Karpas-422 (cell line): ENCODE measurements around the gene SMIM35. TPM values are rescaled to one million over a fixed set of nuclear protein-coding genes. Genes with fewer than 3 reads are reported as not detected.

ENCODE experiments used
- DNase-seq: peaks from one replicate; pipeline ENCODE4 v3.0.0-alpha.2; 2015
- H2AFZ ChIP-seq: fragments of 200-600 bp; sonication (generic); 2 replicates; pipeline ENCODE4 v1.6.1; 2014; ENCODE audit warnings: antibody characterized with exemption, low read length, mixed read lengths
- H3K27ac ChIP-seq: fragments of 200-600 bp; sonication (generic); 2 replicates; pipeline ENCODE4 v1.5.1; 2014; ENCODE audit warnings: mild to moderate bottlenecking, low read length, moderate library complexity
- H3K27me3 ChIP-seq: fragments of 200-600 bp; sonication (generic); 2 replicates; pipeline ENCODE4 v1.6.1; 2014; ENCODE audit warnings: low read length, mixed read lengths
- H3K36me3 ChIP-seq: fragments of 200-600 bp; sonication (generic); 2 replicates; pipeline ENCODE4 v1.6.1; 2014; ENCODE audit warnings: low read length, mixed read lengths; ENCODE audit not compliant: insufficient read depth
- H3K4me1 ChIP-seq: fragments of 200-600 bp; sonication (generic); 2 replicates; pipeline ENCODE4 v1.6.1; 2014; ENCODE audit warnings: mild to moderate bottlenecking, low read length, mixed read lengths
- H3K4me2 ChIP-seq: fragments of 200-600 bp; sonication (generic); 2 replicates; pipeline ENCODE4 v1.6.1; 2014; ENCODE audit warnings: low read length, low read depth, mild to moderate bottlenecking; ENCODE audit not compliant: poor library complexity, severe bottlenecking
- H3K4me3 ChIP-seq: fragments of 200-600 bp; sonication (generic); 2 replicates; pipeline ENCODE4 v1.5.1; 2014; ENCODE audit warnings: mild to moderate bottlenecking, antibody characterized with exemption, low read length, mixed read lengths
- H3K79me2 ChIP-seq: fragments of 200-600 bp; sonication (generic); 2 replicates; pipeline ENCODE4 v1.6.1; 2014; ENCODE audit warnings: mild to moderate bottlenecking, low read length, mixed read lengths
- H3K9ac ChIP-seq: fragments of 200-600 bp; sonication (generic); 2 replicates; pipeline ENCODE4 v1.6.0; 2014; ENCODE audit warnings: low read length
- H3K9me2 ChIP-seq: fragments of 200-600 bp; sonication (generic), shearing (Covaris generic); replicated peaks from 2 replicates; pipeline ENCODE4 v1.6.0; 2014; ENCODE audit warnings: mild to moderate bottlenecking, low read length, moderate library complexity; ENCODE audit not compliant: insufficient read depth
- H3K9me3 ChIP-seq: fragments of 300-700, 200-600 bp; sonication (generic); 2 replicates; pipeline ENCODE4 v1.6.1; 2014; ENCODE audit warnings: low read length, mixed read lengths
- H4K20me1 ChIP-seq: fragments of 200-600 bp; sonication (generic); 2 replicates; pipeline ENCODE4 v1.6.1; 2014; ENCODE audit warnings: mild to moderate bottlenecking, antibody characterized with exemption, low read length, low read depth; ENCODE audit not compliant: insufficient read depth
- total RNA-seq: library from RNA; depleted of rRNA; stranded (reverse); fragments of >200 nt; shearing (Covaris generic); gene quantifications from 2 replicates; pipeline ENCODE4 v1.2.3, GENCODE V29; 2014; ENCODE audit warnings: low replicate concordance; rRNA removed

The SMIM35 gene
- total RNA-seq = 0.04 TPM in 1 of 2 replicates, not detected in the other

DNA sequence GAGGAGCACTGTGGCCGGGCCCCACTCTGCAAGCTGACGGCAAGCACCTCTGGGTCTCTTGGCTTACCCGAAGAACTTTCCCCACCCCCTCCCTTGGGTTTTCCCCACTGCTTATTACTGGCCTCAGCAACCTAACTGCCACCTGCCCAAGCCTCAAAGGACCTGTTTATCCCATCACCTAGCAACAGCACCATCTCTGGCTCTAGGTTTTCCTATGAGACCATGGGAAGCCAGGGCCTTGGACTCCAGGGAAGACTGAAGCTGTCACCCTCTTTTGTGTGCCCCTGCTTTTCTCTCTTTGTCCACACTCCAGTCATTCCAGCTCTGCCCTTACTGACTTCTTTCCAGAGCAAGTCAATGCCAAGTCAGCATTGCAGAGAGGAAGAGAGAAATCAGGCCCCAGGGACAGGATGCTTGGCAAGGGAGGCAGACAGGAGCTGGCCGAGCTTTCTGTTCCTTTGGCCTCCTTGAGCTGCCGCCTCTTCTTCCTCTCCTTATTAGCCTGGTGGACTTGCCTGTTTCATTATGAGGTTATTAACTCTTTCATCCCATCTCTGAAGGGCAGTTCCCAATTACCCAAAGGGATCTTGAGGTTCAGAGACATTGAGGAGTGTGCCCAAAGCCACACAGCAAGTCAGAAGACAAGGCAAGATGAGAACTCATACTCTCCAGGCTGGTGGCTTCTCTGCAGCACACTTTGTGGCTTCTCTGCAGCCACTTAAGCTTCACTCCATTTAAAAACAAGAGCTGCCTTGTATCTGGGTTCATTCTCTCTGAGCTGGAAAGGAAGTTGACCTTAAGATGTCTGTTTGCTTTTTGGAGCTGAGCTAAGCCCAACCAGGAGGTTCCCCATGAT is at the start of gene SMIM35:
SMIM35 (minus strand) TSS at position 51 of the 856 bp plus-strand sequence. CDS start 206 bp downstream, outside the sequence.
- no peaks in the 10 kb centered on the region for H3K9me3 ChIP-seq
- no peak within 1 kb of the TSS for H3K4me3 ChIP-seq
- no peaks in the 10 kb centered on the region for H3K36me3 ChIP-seq
- H3K9ac ChIP-seq = no peak within 1 kb of the TSS
- H3K27me3 ChIP-seq = no peaks in the 10 kb centered on the region
- no peaks in the 10 kb centered on the region for H3K79me2 ChIP-seq
- no peaks in the 10 kb centered on the region for H3K4me1 ChIP-seq
- no peak for DNase-seq
- no peaks in the 10 kb centered on the region for H4K20me1 ChIP-seq
- H3K27ac ChIP-seq = no peak within 1 kb of the TSS
- H3K9me2 ChIP-seq = no peaks in the 10 kb centered on the region
- no peak within 1 kb of the TSS for H2AFZ ChIP-seq
- H3K4me2 ChIP-seq = no peak within 1 kb of the TSS

- Histone ChIP-seq H3K27me3 (no peaks in the 10 kb centered on the region), H3K4me2 (no peak overlapping the region), H3K4me3 (no peak overlapping the region), H3K27ac (no peak overlapping the region), H3K36me3 (no peaks in the 10 kb centered on the region), H3K9me2 (no peaks in the 10 kb centered on the region), H2AFZ (no peak overlapping the region), H3K9ac (no peak overlapping the region), H4K20me1 (no peaks in the 10 kb centered on the region), H3K9me3 (no peaks in the 10 kb centered on the region), H3K4me1 (no peaks in the 10 kb centered on the region), H3K79me2 (no peaks in the 10 kb centered on the region)
- DNase-seq = no peak
These were observed 49.6 kb upstream of the SMIM35 start for GRCh38 chr11:118136341-118136740.

DNA sequence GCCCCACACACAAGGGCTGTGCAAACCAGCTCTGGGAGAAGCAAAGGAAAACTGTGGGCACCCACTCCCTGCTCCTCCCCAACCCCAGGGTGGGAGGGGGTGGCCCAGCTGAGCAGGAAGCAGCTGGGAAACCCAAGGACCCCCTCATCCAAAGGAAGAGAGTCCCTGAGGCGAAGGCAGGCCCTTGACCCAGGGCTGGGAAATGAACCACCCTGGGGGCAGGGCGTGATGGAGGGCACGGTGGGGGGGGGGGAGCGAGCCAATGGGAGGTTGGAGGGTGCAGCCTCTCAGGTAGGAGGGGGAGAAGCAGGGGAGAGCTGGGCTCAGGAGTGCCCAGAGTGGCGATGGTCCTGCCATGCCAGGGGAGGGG is 49.0 kb upstream of the SMIM35 start:
- Histone ChIP-seq H3K36me3 (no peaks in the 10 kb centered on the region), H3K9me3 (no peaks in the 10 kb centered on the region), H3K4me3 (no peak overlapping the region), H4K20me1 (no peaks in the 10 kb centered on the region), H3K4me1 (no peaks in the 10 kb centered on the region), H2AFZ (no peak overlapping the region), H3K27me3 (no peaks in the 10 kb centered on the region), H3K9ac (no peak overlapping the region), H3K27ac (no peak overlapping the region), H3K4me2 (no peak overlapping the region), H3K79me2 (no peaks in the 10 kb centered on the region), H3K9me2 (no peaks in the 10 kb centered on the region)
- no peak for DNase-seq

DNA sequence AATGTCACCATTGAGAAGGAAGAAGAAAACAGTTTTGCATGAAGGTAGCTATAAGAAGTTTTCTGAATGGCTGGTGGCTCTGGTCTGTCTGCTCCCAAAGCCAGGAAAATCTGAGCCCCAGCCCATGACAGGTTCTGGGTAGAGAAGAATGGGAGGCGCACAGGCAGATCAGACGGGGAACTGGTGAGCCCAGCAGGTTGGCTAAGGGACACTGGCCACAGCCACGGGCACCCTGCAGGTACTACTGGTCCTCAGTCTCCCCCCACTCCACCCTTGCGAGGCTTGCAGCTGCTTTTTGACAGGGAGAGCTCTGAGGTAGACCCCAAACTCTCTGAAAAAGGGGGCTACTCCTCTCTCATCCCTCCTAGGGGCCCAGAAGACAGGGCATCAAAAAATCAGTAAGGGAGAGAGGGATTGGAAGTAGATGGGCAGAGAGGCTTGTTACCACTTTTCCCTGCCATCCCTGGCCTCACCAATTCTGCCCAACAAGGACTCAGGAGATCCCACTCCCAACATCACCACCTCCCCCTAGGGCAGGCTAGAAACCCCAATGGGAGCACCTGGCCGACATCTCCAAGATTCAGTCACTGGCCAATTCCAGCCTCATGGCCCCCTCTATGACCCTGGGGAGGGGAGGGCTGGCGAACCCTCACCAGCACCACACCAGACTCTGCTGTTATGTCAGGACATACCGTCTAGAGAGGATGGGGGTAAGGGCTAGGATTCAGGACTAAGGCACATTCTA is 48.5 kb upstream of the SMIM35 start:
- no peak overlapping the region for H3K27ac ChIP-seq
- no peaks in the 10 kb centered on the region for H3K36me3 ChIP-seq
- H3K4me3 ChIP-seq = no peak overlapping the region
- H3K9me3 ChIP-seq = no peaks in the 10 kb centered on the region
- no peaks in the 10 kb centered on the region for H3K27me3 ChIP-seq
- no peak overlapping the region for H3K4me2 ChIP-seq
- no peaks in the 10 kb centered on the region for H3K9me2 ChIP-seq
- no peak overlapping the region for H3K9ac ChIP-seq
- H3K79me2 ChIP-seq = no peaks in the 10 kb centered on the region
- no peaks in the 10 kb centered on the region for H4K20me1 ChIP-seq
- no peaks in the 10 kb centered on the region for H3K4me1 ChIP-seq
- no peak overlapping the region for H2AFZ ChIP-seq
- no peak for DNase-seq

DNA sequence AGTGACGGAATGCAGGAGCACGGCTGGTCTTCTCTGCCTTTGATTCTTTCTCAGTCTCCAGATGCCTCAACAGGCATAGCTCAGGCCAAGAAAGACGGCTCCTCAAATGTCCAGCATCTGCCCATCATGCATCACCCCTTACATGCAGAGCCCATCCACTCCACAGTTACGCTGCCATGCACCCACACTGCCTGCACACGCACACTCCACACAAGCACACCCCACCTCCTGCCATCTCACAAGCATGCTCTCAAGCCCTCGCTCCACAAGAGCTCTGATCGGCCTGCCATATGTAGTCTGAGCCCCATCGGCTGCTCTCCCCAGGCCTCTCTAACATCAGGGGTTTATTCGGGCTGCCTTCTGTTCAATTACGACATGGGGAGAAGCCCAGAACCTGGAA is 47.1 kb upstream of the SMIM35 start:
- H3K9me2 ChIP-seq = no peaks in the 10 kb centered on the region
- no peak overlapping the region for H2AFZ ChIP-seq
- H3K4me2 ChIP-seq = no peak overlapping the region
- no peak overlapping the region for H3K9ac ChIP-seq
- no peak overlapping the region for H3K4me3 ChIP-seq
- H3K79me2 ChIP-seq = no peaks in the 10 kb centered on the region
- no peaks in the 10 kb centered on the region for H3K9me3 ChIP-seq
- H4K20me1 ChIP-seq = no peaks in the 10 kb centered on the region
- H3K27ac ChIP-seq = no peak overlapping the region
- no peaks in the 10 kb centered on the region for H3K36me3 ChIP-seq
- H3K4me1 ChIP-seq = no peaks in the 10 kb centered on the region
- DNase-seq = no peak
- no peaks in the 10 kb centered on the region for H3K27me3 ChIP-seq

GRCh38 chr11:118132385-118133151 is 45.8 kb upstream of the SMIM35 start:
- H3K9ac ChIP-seq = no peak overlapping the region
- no peak overlapping the region for H3K27ac ChIP-seq
- no peaks in the 10 kb centered on the region for H3K79me2 ChIP-seq
- H3K9me2 ChIP-seq = no peaks in the 10 kb centered on the region
- no peaks in the 10 kb centered on the region for H3K36me3 ChIP-seq
- no peak overlapping the region for H3K4me2 ChIP-seq
- H4K20me1 ChIP-seq = no peaks in the 10 kb centered on the region
- no peak overlapping the region for H2AFZ ChIP-seq
- H3K9me3 ChIP-seq = no peaks in the 10 kb centered on the region
- no peaks in the 10 kb centered on the region for H3K4me1 ChIP-seq
- H3K4me3 ChIP-seq = no peak overlapping the region
- H3K27me3 ChIP-seq = no peaks in the 10 kb centered on the region
- DNase-seq = no peak

DNA sequence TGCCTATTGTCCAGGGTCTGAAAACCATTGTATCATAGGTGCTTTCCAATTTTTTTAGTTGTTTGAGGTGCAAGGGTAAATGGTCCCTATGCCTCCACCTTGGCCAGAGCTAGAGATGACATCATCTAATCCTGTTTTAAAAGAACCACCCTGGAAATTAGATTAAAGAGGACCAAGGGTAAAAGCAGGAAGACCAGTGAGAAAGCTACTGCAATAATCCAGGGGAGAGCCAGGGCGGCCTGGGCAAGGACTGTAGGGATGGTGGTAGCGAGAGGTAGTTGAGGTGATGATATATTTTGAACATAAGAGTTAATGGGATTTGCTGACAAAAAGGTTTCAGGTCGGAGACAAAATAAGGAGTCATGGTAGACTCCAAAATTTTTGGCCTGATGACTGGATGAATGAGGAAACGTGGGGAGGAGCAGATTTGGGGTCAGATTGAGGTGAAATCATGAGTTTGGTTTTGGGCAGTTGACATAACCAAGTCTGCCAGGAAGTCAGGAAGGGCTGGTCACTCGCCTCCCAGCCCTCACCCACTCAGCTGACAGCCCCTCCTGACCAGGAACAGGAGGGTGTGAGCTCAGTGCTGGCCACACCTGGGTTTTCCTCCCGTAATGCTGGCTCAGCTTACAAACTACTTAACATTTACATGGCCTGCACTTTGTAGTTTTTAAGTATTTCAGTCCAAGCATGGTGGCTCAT is 42.9 kb upstream of the SMIM35 start:
- H3K9me3 ChIP-seq = no peaks in the 10 kb centered on the region
- H4K20me1 ChIP-seq = no peaks in the 10 kb centered on the region
- no peak overlapping the region for H3K4me3 ChIP-seq
- H2AFZ ChIP-seq = no peak overlapping the region
- H3K27ac ChIP-seq = no peak overlapping the region
- H3K4me2 ChIP-seq = no peak overlapping the region
- no peaks in the 10 kb centered on the region for H3K27me3 ChIP-seq
- no peaks in the 10 kb centered on the region for H3K36me3 ChIP-seq
- DNase-seq = no peak
- no peak overlapping the region for H3K9ac ChIP-seq
- no peaks in the 10 kb centered on the region for H3K4me1 ChIP-seq
- no peaks in the 10 kb centered on the region for H3K79me2 ChIP-seq
- no peaks in the 10 kb centered on the region for H3K9me2 ChIP-seq
